ENCODE measurements around the gene ERC2.
"Not testable (repeated sequence)": the region's sequence is repeated elsewhere in the genome, so short reads cannot be mapped to it uniquely, and the experiment has no call there.

Gene ERC2

GRCh38 chr3:56019490-56020146 lies 448.6 kb downstream of the ERC2 start:
- Mint-ChIP-seq H3K36me3 (no peaks in the 10 kb centered on the region), H3K27ac (no peak overlapping the region), H3K9me3 (peaks cover 6% of the 10 kb centered on the region), H3K4me1 (no peaks in the 10 kb centered on the region), H3K27me3 (no peaks in the 10 kb centered on the region), H3K4me3 (no peak overlapping the region)
- DNase-seq (ENCODE audit: low spot score in 2 of 2) (no peak), ATAC-seq (ENCODE audit: low read depth) (no peak)

DNA sequence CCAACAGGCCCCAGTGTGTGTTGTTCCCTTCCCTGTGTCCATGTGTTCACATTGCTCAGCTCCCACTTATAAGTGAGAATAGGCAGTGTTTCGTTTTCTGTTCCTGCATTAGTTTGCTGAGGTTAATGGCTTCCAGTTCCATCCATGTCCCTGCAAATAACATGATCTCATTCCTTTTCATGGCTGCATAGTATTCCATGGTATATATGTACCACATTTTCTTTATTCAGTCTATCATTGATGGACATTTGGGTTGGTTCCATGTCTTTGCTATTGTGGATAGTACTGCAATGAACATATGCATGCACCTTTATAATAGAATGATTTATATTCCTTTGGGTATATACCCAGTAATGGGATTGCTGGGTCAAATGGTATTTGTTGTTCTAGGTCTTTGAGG lies 452.9 kb downstream of the ERC2 start:
- not testable (repeated sequence) for DNase-seq (ENCODE audit: low spot score in 2 of 2); H3K27me3 Mint-ChIP-seq; ATAC-seq (ENCODE audit: low read depth); H3K4me1 Mint-ChIP-seq; H3K27ac Mint-ChIP-seq; H3K36me3 Mint-ChIP-seq; H3K9me3 Mint-ChIP-seq; H3K4me3 Mint-ChIP-seq

DNA sequence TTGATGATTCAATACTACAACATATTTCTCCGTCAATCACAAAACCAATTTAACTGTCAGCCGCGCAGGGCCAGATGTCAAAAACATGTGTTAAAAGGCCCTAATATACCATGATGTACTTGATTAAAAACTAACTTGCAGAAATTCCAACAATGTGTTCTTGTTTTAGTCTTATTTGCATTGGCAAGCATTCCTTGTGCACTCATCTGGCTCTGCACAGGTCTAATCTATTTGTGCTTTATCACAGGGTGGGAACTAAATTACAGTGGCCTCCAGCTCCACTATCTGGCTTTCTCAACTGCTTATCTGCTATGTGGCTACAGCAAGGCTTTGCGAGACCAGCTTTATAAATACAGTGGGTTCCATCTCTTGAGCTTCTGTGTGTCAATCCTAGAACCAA lies 455.5 kb downstream of the ERC2 start:
- no peak overlapping the region for H3K27ac Mint-ChIP-seq

GRCh38 chr3:56005196-56005805 lies 463.0 kb downstream of the ERC2 start:
- ATAC-seq (ENCODE audit: low read depth) (no peak), DNase-seq (ENCODE audit: low spot score in 2 of 2) (no peak)
- no peak overlapping the region for H3K4me3 Mint-ChIP-seq
- no peaks in the 10 kb centered on the region for H3K9me3 Mint-ChIP-seq
- no peak overlapping the region for H3K27ac Mint-ChIP-seq
- no peaks in the 10 kb centered on the region for H3K4me1 Mint-ChIP-seq
- no peaks in the 10 kb centered on the region for H3K27me3 Mint-ChIP-seq
- no peaks in the 10 kb centered on the region for H3K36me3 Mint-ChIP-seq

More for the DNA sequence above, 455.5 kb downstream of the ERC2 start:
- H3K4me3 Mint-ChIP-seq = no peak overlapping the region
- ATAC-seq (ENCODE audit: low read depth) (no peak), DNase-seq (ENCODE audit: low spot score in 2 of 2) (no peak)
- H3K27me3 Mint-ChIP-seq = no peaks in the 10 kb centered on the region
- no peaks in the 10 kb centered on the region for H3K36me3 Mint-ChIP-seq
- H3K9me3 Mint-ChIP-seq = no peaks in the 10 kb centered on the region
- H3K4me1 Mint-ChIP-seq = no peaks in the 10 kb centered on the region

- Mint-ChIP-seq H3K9me3 (peaks cover under 1% of the 10 kb centered on the region), H3K4me1 (no peaks in the 10 kb centered on the region), H3K27ac (no peak overlapping the region), H3K36me3 (no peaks in the 10 kb centered on the region), H3K4me3 (no peak overlapping the region), H3K27me3 (peaks cover under 1% of the 10 kb centered on the region)
- DNase-seq (ENCODE audit: low spot score in 2 of 2) = no peak
- no peak for ATAC-seq (ENCODE audit: low read depth)
Measured at GRCh38 chr3:56003129-56003528, 465.1 kb downstream of the ERC2 start.

DNA sequence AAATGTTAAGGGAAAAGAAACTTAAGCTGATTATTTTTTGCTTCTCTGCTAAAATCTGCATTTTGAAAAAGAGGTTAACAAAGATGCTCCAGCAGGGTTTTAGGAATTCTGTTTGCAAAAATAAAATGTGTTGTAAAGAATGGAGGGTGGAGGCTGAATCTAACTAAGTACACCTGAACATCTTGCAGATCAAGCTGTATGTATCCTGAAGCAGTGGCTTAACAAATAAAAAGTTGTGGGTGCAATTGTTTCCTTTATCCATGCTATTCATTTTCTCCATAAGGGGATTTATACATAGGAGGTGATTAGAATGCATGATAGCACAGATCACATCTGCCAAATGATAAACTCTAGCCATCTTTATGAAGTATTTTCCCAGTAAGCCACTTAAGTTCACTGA lies 466.3 kb downstream of the ERC2 start:
- H3K4me1 Mint-ChIP-seq = no peaks in the 10 kb centered on the region
- ATAC-seq (ENCODE audit: low read depth) (no peak), DNase-seq (ENCODE audit: low spot score in 2 of 2) (no peak)
- no peak overlapping the region for H3K27ac Mint-ChIP-seq
- no peak overlapping the region for H3K4me3 Mint-ChIP-seq
- peaks cover 1% of the 10 kb centered on the region for H3K9me3 Mint-ChIP-seq
- H3K36me3 Mint-ChIP-seq = no peaks in the 10 kb centered on the region
- H3K27me3 Mint-ChIP-seq = peaks cover 2% of the 10 kb centered on the region

GRCh38 chr3:56001537-56001936 lies 466.7 kb downstream of the ERC2 start:
- H3K4me3 Mint-ChIP-seq = no peak overlapping the region
- H3K4me1 Mint-ChIP-seq = no peaks in the 10 kb centered on the region
- H3K27me3 Mint-ChIP-seq = peaks cover 2% of the 10 kb centered on the region
- no peaks in the 10 kb centered on the region for H3K36me3 Mint-ChIP-seq
- no peak overlapping the region for H3K27ac Mint-ChIP-seq
- no peak for ATAC-seq (ENCODE audit: low read depth)
- peaks cover 1% of the 10 kb centered on the region for H3K9me3 Mint-ChIP-seq
- DNase-seq (ENCODE audit: low spot score in 2 of 2) = no peak

DNA sequence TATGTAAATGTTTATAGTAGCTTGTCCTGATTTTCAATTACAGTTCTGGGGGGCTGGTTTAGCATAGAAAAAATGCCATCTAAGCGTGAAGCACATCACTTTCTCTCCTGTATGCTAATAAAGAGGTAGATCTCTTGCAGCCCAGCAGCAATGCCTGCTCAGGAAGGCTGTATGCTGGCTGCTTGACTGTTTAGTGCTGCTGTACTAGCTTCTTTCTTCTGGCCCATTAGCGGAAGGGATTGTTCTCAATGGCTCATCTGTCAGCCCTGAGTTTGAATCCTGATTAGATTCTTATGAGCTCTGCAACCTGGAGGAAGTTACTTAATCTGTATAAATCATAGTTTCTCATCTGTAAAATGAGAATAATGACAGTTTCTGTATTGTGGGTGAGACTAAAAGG lies 478.9 kb downstream of the ERC2 start:
- no peaks in the 10 kb centered on the region for H3K27me3 Mint-ChIP-seq
- H3K4me3 Mint-ChIP-seq = no peak overlapping the region
- H3K9me3 Mint-ChIP-seq = no peaks in the 10 kb centered on the region
- no peak for DNase-seq (ENCODE audit: low spot score in 2 of 2)
- no peaks in the 10 kb centered on the region for H3K36me3 Mint-ChIP-seq
- no peaks in the 10 kb centered on the region for H3K4me1 Mint-ChIP-seq
- no peak overlapping the region for H3K27ac Mint-ChIP-seq
- no peak for ATAC-seq (ENCODE audit: low read depth)

- H3K27me3 Mint-ChIP-seq = no peaks in the 10 kb centered on the region
- H3K36me3 Mint-ChIP-seq = no peaks in the 10 kb centered on the region
- ATAC-seq (ENCODE audit: low read depth) (no peak), DNase-seq (ENCODE audit: low spot score in 2 of 2) (no peak)
- no peaks in the 10 kb centered on the region for H3K4me1 Mint-ChIP-seq
- H3K27ac Mint-ChIP-seq = no peak overlapping the region
- no peak overlapping the region for H3K4me3 Mint-ChIP-seq
- no peaks in the 10 kb centered on the region for H3K9me3 Mint-ChIP-seq
Measured at GRCh38 chr3:55988905-55989304, 479.4 kb downstream of the ERC2 start.

- DNase-seq (ENCODE audit: low spot score in 2 of 2) (no peak), ATAC-seq (ENCODE audit: low read depth) (no peak)
- Mint-ChIP-seq H3K4me3 (no peak overlapping the region), H3K4me1 (no peaks in the 10 kb centered on the region), H3K9me3 (no peaks in the 10 kb centered on the region), H3K27ac (no peak overlapping the region), H3K36me3 (no peaks in the 10 kb centered on the region), H3K27me3 (no peaks in the 10 kb centered on the region)
Measured at GRCh38 chr3:55984626-55985025, 483.6 kb downstream of the ERC2 start.

- ATAC-seq (ENCODE audit: low read depth) (no peak), DNase-seq (ENCODE audit: low spot score in 2 of 2) (no peak)
- Mint-ChIP-seq H3K36me3 (no peaks in the 10 kb centered on the region), H3K4me1 (no peaks in the 10 kb centered on the region), H3K27me3 (no peaks in the 10 kb centered on the region), H3K27ac (no peak overlapping the region), H3K9me3 (no peaks in the 10 kb centered on the region), H3K4me3 (no peak overlapping the region)
Measured at GRCh38 chr3:55978953-55979352, 489.3 kb downstream of the ERC2 start.

- DNase-seq (ENCODE audit: low spot score in 2 of 2) (no peak), ATAC-seq (ENCODE audit: low read depth) (no peak)
- Mint-ChIP-seq H3K4me1 (no peaks in the 10 kb centered on the region), H3K9me3 (peaks cover 3% of the 10 kb centered on the region), H3K4me3 (no peak overlapping the region), H3K27me3 (no peaks in the 10 kb centered on the region), H3K27ac (no peak overlapping the region), H3K36me3 (no peaks in the 10 kb centered on the region)
Measured at GRCh38 chr3:55974421-55975165, 493.7 kb downstream of the ERC2 start.

- ATAC-seq (ENCODE audit: low read depth) (no peak), DNase-seq (ENCODE audit: low spot score in 2 of 2) (no peak)
- Mint-ChIP-seq H3K4me3 (no peak overlapping the region), H3K27ac (no peak overlapping the region), H3K9me3 (peaks cover 6% of the 10 kb centered on the region), H3K36me3 (no peaks in the 10 kb centered on the region), H3K4me1 (peaks cover 3% of the 10 kb centered on the region), H3K27me3 (no peaks in the 10 kb centered on the region)
Measured at GRCh38 chr3:55969634-55970033, 498.6 kb downstream of the ERC2 start.

DNA sequence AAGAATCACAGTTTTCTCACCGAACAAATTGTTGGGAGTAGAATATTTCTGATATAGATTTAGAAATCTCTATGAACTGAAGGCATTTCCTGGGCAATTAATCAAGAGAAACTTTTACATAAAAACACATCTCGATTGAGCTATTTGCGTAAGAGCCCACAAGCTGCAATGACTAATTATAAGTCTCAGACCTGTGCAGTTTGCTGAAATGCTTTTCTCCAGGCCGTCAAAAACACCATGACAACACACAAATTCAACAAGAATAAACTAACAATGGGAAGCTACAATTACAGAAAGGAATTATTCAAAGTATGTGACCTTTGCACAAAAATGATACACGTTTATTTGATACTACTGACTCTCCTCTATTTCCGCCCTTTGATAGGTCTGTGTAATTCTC lies 499.9 kb downstream of the ERC2 start:
- Mint-ChIP-seq H3K27me3 (no peaks in the 10 kb centered on the region), H3K4me3 (no peak overlapping the region), H3K36me3 (no peaks in the 10 kb centered on the region), H3K4me1 (peaks cover 3% of the 10 kb centered on the region), H3K27ac (no peak overlapping the region), H3K9me3 (peaks cover 6% of the 10 kb centered on the region)
- no peak for DNase-seq (ENCODE audit: low spot score in 2 of 2)
- no peak for ATAC-seq (ENCODE audit: low read depth)
